Ishikawa (cell line): ENCODE measurements around the gene ATP9A.

Source experiments
- EP300 ChIP-seq: IDR thresholded peaks from 2 replicates; pipeline ENCODE4 v1.6.1; 2012; ENCODE audit warnings: borderline replicate concordance
- FOXM1 ChIP-seq: IDR thresholded peaks from 2 replicates; pipeline ENCODE4 v1.6.1; 2012; ENCODE audit warnings: low read depth, borderline replicate concordance
- TEAD4 ChIP-seq: IDR thresholded peaks from 2 replicates; pipeline ENCODE4 v1.6.1; 2012
- TF ChIP-seq, protein P1 (sequence below): IDR thresholded peaks from 2 replicates; pipeline ENCODE4 v1.6.1; 2012; ENCODE audit warnings: low read depth, mild to moderate bottlenecking
- TF ChIP-seq, protein P2 (sequence below): IDR thresholded peaks from 2 replicates; pipeline ENCODE4 v1.6.1; 2012

DNA sequence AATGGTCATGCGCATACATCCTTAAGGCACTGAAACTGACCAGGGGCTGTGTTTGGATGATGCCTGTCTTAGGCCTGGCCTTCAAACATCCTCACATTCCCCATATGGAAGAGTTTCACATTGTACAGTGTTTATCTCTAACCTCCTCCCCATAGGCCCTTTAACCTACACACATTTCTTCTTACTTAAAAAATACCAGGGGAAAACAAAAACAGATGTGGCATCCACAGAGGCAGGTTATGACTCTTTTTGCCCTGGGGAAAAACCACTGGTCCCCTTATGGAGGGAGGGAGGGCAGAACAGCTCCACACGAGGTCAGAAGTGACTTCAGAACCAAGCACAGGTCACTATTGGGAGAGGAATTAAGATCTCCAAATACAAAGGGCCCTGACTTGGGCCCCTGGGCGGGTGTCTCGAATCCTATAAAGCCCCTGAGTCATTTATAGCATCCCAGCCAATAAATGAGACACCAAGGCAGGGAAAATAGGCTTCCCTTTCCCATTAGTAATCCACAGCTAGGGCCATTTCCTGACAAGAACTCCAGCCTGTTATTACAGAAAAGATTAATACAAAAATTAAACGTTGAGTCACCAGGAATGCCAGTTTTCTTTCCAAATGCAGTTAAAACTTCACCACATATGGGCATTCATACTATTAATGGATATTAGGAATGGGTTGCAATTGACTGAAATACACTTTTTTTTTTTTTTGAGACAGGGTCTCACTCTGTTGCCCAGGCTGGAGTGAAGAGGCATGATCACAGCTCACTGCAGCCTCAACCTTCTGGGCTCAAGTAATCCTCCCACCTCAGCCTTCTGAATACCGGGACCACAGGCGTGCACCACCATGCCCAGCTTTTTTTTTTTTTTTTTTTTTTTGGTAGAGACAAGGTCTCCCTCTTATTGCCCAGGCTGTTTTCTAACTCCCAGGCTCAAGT lies 107.2 kb downstream of the ATP9A start:
- no peak for TF ChIP-seq FOXM1
- TF ChIP-seq, protein P1, sequence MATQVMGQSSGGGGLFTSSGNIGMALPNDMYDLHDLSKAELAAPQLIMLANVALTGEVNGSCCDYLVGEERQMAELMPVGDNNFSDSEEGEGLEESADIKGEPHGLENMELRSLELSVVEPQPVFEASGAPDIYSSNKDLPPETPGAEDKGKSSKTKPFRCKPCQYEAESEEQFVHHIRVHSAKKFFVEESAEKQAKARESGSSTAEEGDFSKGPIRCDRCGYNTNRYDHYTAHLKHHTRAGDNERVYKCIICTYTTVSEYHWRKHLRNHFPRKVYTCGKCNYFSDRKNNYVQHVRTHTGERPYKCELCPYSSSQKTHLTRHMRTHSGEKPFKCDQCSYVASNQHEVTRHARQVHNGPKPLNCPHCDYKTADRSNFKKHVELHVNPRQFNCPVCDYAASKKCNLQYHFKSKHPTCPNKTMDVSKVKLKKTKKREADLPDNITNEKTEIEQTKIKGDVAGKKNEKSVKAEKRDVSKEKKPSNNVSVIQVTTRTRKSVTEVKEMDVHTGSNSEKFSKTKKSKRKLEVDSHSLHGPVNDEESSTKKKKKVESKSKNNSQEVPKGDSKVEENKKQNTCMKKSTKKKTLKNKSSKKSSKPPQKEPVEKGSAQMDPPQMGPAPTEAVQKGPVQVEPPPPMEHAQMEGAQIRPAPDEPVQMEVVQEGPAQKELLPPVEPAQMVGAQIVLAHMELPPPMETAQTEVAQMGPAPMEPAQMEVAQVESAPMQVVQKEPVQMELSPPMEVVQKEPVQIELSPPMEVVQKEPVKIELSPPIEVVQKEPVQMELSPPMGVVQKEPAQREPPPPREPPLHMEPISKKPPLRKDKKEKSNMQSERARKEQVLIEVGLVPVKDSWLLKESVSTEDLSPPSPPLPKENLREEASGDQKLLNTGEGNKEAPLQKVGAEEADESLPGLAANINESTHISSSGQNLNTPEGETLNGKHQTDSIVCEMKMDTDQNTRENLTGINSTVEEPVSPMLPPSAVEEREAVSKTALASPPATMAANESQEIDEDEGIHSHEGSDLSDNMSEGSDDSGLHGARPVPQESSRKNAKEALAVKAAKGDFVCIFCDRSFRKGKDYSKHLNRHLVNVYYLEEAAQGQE, result no peak
- no peak for TF ChIP-seq EP300
- no peak for TF ChIP-seq TEAD4
- TF ChIP-seq, protein P2, sequence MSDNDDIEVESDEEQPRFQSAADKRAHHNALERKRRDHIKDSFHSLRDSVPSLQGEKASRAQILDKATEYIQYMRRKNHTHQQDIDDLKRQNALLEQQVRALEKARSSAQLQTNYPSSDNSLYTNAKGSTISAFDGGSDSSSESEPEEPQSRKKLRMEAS, result no peak
